Measurements from ENCODE around the gene SUCNR1. TPM values are rescaled to one million over a fixed set of nuclear protein-coding genes. Genes with fewer than 3 reads are reported as not detected.

SUCNR1 gene
- total and polyA plus RNA-seq, 2 donors (not counting 1 experiment from before 2014, with no cell fraction given) = under 0.01 to 0.02 TPM

- H3K9me3 ChIP-seq (ENCODE audit: control insufficient read depth, insufficient read depth, low read depth, low read length) = no peaks in the 10 kb centered on the region
- no peak overlapping the region for H3K9ac ChIP-seq (ENCODE audit: insufficient read depth, low read length)
- no peak for DNase-seq (ENCODE audit: low read depth in 2 of 2)
- H3K36me3 ChIP-seq (ENCODE audit: control insufficient read depth, insufficient read depth, low read length) = no peaks in the 10 kb centered on the region
- no peaks in the 10 kb centered on the region for H3K27me3 ChIP-seq (ENCODE audit: control insufficient read depth, insufficient read depth, low read length)
- H3K4me1 ChIP-seq (ENCODE audit: control insufficient read depth, extremely low read depth, insufficient read depth, low read length) = no peaks in the 10 kb centered on the region
- TF ChIP-seq CTCF (conservative IDR thresholded peaks at IDR 0.05 in 1 of 2, IDR thresholded peaks at IDR 0.05 in 1 of 2; ENCODE audit: low read depth in 1 of 2, low read length in 2 of 2) (no peak), EZH2 (IDR thresholded peaks at IDR 0.05; ENCODE audit: low read length, missing control alignments) (no peak)
- no peak overlapping the region for H2AFZ ChIP-seq (ENCODE audit: low read length)
- no peak overlapping the region for H3K4me2 ChIP-seq (ENCODE audit: extremely low read depth, insufficient read depth, low read length)
- H3K79me2 ChIP-seq (ENCODE audit: control insufficient read depth, insufficient read depth, low read length) = no peaks in the 10 kb centered on the region
- no peak overlapping the region for H3K27ac ChIP-seq (ENCODE audit: insufficient read depth, low read length)
- no peaks in the 10 kb centered on the region for H4K20me1 ChIP-seq (ENCODE audit: control insufficient read depth, extremely low read depth, insufficient read depth, low read length)
- H3K4me3 ChIP-seq (replicated peaks in 1 of 4; ENCODE audit: control extremely low read depth in 1 of 4, insufficient read depth in 1 of 4, low read depth in 3 of 4, low read length in 4 of 4) = no peak overlapping the region
Observed at GRCh38 chr3:151919030-151919328, 45.5 kb downstream of the SUCNR1 start.

- no peak overlapping the region for H2AFZ ChIP-seq (ENCODE audit: low read length)
- no peaks in the 10 kb centered on the region for H3K9me3 ChIP-seq (ENCODE audit: control insufficient read depth, insufficient read depth, low read depth, low read length)
- H3K36me3 ChIP-seq (ENCODE audit: control insufficient read depth, insufficient read depth, low read length) = no peaks in the 10 kb centered on the region
- no peak for TF ChIP-seq EZH2 (IDR thresholded peaks at IDR 0.05; ENCODE audit: low read length, missing control alignments)
- TF ChIP-seq CTCF (conservative IDR thresholded peaks at IDR 0.05 in 1 of 2, IDR thresholded peaks at IDR 0.05 in 1 of 2; ENCODE audit: low read depth in 1 of 2, low read length in 2 of 2) = no peak
- no peak overlapping the region for H3K4me2 ChIP-seq (ENCODE audit: extremely low read depth, insufficient read depth, low read length)
- H3K4me3 ChIP-seq (replicated peaks in 1 of 4; ENCODE audit: control extremely low read depth in 1 of 4, insufficient read depth in 1 of 4, low read depth in 3 of 4, low read length in 4 of 4) = no peak overlapping the region
- H3K9ac ChIP-seq (ENCODE audit: insufficient read depth, low read length) = no peak overlapping the region
- no peaks in the 10 kb centered on the region for H4K20me1 ChIP-seq (ENCODE audit: control insufficient read depth, extremely low read depth, insufficient read depth, low read length)
- H3K79me2 ChIP-seq (ENCODE audit: control insufficient read depth, insufficient read depth, low read length) = no peaks in the 10 kb centered on the region
- H3K27ac ChIP-seq (ENCODE audit: insufficient read depth, low read length) = no peak overlapping the region
- no peaks in the 10 kb centered on the region for H3K27me3 ChIP-seq (ENCODE audit: control insufficient read depth, insufficient read depth, low read length)
- DNase-seq (ENCODE audit: low read depth in 2 of 2) = no peak
- H3K4me1 ChIP-seq (ENCODE audit: control insufficient read depth, extremely low read depth, insufficient read depth, low read length) = peaks cover 2% of the 10 kb centered on the region
Observed at GRCh38 chr3:151919446-151919845, 46.0 kb downstream of the SUCNR1 start.

- H3K27me3 ChIP-seq (ENCODE audit: control insufficient read depth, insufficient read depth, low read length) = no peaks in the 10 kb centered on the region
- DNase-seq (ENCODE audit: low read depth in 2 of 2) = peak; percentile 38 to 75
- no peak overlapping the region for H3K9ac ChIP-seq (ENCODE audit: insufficient read depth, low read length)
- peak overlapping the region; percentile 2 for H3K4me2 ChIP-seq (ENCODE audit: extremely low read depth, insufficient read depth, low read length)
- H3K79me2 ChIP-seq (ENCODE audit: control insufficient read depth, insufficient read depth, low read length) = no peaks in the 10 kb centered on the region
- H3K9me3 ChIP-seq (ENCODE audit: control insufficient read depth, insufficient read depth, low read depth, low read length) = no peaks in the 10 kb centered on the region
- peaks cover 9% of the 10 kb centered on the region for H3K4me1 ChIP-seq (ENCODE audit: control insufficient read depth, extremely low read depth, insufficient read depth, low read length)
- no peaks in the 10 kb centered on the region for H4K20me1 ChIP-seq (ENCODE audit: control insufficient read depth, extremely low read depth, insufficient read depth, low read length)
- TF ChIP-seq EZH2 (IDR thresholded peaks at IDR 0.05; ENCODE audit: low read length, missing control alignments) (no peak), CTCF (conservative IDR thresholded peaks at IDR 0.05 in 1 of 2, IDR thresholded peaks at IDR 0.05 in 1 of 2; ENCODE audit: low read depth in 1 of 2, low read length in 2 of 2) (no peak)
- H3K36me3 ChIP-seq (ENCODE audit: control insufficient read depth, insufficient read depth, low read length) = no peaks in the 10 kb centered on the region
- no peak overlapping the region for H3K27ac ChIP-seq (ENCODE audit: insufficient read depth, low read length)
- no peak overlapping the region for H2AFZ ChIP-seq (ENCODE audit: low read length)
- H3K4me3 ChIP-seq (replicated peaks in 1 of 4; ENCODE audit: control extremely low read depth in 1 of 4, insufficient read depth in 1 of 4, low read depth in 3 of 4, low read length in 4 of 4) = no peak overlapping the region
Observed at GRCh38 chr3:151923901-151924300, 50.5 kb downstream of the SUCNR1 start.

Measured in fibroblast of lung (primary cell).